HG03060 (cell line): ENCODE data around the gene CACNA1B.
"Not testable (repeated sequence)": the region's sequence is repeated elsewhere in the genome, so short reads cannot be mapped to it uniquely, and the experiment has no call there.

Experiments used
- ATAC-seq: cut with Tn5 transposase; IDR thresholded peaks from one replicate; pipeline ENCODE4 v1.9.1; 2021; ENCODE audit warnings: low read depth, moderate number of reproducible peaks; ENCODE audit not compliant: unreplicated experiment

CACNA1B gene

DNA sequence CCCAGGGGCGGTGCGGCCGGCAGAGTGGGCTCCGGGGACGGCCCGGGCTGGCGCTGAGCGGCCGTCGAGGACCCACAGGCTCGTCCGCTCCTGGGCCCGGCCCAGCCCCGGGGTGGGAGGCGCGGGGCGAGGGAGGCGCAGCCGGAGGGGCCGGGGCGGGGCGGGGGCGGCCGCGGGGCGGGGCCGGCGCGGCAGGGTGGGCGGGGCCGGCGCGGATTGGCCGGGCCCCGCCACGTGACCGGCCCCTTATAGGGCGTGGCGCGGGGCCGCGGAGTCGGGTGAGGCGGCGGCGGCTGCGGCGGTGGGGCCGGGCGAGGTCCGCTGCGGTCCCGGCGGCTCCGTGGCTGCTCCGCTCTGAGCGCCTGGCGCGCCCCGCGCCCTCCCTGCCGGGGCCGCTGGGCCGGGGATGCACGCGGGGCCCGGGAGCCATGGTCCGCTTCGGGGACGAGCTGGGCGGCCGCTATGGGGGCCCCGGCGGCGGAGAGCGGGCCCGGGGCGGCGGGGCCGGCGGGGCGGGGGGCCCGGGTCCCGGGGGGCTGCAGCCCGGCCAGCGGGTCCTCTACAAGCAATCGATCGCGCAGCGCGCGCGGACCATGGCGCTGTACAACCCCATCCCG is at the start of gene CACNA1B:
Gene CACNA1B (plus strand): TSS at position 277 of the 617 bp plus-strand sequence. CDS start 152 bp downstream, at position 429.
- not testable (repeated sequence) for ATAC-seq

DNA sequence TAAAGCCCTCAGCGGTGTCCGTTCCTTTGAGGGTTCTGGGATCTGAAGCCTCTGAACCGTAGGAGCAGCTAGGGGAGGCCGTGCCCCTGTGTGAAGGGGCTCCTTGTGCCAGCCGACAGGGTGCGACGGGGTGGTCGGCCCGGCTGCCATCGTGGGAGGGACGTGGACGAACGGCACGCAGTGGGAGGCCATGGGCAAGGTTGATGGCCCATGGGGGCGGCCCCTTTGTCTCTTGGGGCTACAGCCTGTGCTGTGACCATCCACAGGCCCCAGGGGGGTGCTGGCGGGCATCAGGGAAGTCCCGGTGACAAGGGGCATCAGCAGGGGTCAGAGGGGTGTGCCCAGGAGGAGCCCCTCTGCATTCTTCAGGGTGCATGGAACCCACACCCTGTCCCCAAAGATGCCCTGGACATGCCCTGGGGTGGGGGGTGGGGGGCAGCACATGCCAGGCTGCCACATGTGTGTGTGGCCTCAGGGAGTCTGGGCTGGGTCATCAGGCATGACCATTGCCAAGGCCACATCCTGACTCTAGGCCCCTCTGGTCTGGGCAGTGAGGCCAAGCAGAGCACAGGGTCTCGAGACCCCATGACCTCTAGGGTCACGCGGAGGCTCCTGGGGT is 49.6 kb upstream of the CACNA1B start:
- ATAC-seq: no peak

DNA sequence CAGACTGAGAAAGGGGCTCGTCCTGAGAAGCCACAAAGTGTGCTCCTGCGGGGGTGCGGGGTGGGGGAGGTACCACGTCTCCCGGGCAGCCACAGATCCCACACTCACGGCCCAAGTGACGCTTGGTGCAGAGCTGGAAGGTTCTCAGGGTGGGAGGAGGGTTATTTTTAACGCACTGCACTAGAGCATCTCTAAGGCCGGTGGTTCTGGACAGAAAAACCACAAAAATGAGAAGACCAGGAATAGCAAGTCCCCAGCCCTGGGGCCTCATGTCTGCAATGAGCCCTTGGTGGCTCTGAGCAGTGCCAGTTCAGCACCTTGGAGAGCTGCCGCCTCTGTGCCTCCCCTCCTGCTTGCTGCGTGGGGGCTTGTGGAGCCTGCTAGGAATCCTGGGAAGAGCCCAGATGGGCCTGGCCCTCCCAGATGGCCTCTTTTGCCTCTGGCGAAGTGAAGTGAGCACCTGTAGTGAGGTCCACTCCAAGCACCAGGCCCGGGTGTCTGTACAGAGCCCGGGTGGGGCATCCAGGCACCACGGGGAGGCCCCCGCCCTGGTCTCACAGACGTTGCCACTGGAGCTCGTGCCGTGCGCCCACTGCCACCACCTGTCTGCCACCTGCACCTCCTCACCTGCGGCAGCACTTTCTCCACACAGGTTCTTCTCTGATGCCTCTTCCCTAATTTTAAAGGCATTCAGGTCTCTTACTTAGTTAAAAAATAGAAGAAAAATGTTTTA is 48.9 kb upstream of the CACNA1B start:
- ATAC-seq: no peak

GRCh38 chr9:137829260-137829996 is 48.2 kb upstream of the CACNA1B start:
- no peak for ATAC-seq

- no peak for ATAC-seq
Measured at GRCh38 chr9:137832191-137832700, 45.3 kb upstream of the CACNA1B start.

GRCh38 chr9:137832830-137833590 is 44.6 kb upstream of the CACNA1B start:
- no peak for ATAC-seq

DNA sequence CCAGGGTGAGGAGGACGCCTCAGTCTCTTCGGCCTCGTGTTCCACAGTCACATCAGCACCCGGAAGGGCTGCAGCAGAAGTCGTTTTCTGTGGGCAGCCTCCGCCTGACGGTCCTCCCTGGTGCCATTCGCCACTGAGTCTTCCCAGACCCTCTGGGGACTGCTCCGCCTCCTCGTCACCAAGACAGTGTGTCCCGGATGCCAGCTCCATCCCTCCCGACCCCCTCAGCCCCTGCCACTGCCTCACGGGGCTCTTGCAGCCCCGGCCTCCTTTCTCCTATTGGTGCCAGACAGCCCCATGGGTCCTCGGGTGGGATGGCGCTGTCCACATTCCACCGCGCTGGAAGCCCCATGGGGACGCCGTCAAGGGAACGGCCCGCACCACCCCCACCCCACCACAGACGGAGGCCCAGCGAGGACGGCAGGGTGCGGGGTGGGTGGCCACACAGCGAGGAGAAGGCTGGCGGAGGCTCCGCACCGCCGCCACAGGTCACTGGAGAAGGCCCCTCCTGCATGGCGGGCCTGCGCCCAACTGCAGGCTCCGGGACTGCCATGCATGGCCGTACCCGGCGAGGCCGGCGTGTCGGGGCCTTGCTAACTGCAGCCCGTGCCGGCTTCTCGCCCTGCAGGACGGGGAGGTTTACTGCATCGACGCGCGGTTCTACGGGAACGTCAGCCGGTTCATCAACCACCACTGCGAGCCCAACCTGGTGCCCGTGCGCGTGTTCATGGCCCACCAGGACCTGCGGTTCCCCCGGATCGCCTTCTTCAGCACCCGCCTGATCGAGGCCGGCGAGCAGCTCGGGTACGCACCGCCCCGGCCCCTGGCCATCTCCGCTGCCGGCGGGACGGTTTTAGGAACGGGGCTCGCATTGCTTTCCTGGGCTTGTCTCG is 43.6 kb upstream of the CACNA1B start:
- no peak for ATAC-seq

GRCh38 chr9:137834846-137835546 is 42.6 kb upstream of the CACNA1B start:
- no peak for ATAC-seq

DNA sequence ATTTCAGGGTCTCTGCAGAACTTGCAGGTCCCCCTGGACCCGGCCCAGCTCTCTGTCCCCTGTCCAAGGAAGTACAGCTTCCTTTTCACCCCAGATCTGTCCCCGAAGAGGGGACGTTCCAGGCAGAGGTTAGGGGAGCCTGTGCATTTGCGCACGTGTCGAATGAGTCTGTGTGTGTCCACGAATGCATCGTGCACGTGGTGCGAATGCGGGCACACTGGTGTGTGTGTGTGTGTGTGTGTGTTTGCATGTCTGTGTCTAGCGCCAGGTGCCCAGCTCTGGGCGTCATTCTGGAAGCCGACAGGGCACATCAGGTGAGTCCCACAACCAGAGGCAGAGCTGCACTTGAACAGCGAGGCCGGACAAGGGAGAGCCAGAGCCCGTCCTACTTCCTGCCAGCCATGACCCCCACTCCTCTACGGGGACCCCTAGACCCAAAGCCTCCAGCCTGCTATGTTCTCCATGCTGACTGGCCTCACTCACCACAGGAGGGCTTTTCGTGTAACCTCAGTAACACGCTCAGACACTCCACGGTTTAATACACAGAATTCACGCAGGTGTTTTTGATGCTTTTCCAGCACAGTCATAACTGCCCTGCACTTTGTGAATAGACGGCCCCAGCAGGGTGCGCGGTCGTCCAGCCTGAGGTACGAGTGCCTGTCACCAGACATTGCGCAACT is 41.3 kb upstream of the CACNA1B start:
- ATAC-seq: no peak

DNA sequence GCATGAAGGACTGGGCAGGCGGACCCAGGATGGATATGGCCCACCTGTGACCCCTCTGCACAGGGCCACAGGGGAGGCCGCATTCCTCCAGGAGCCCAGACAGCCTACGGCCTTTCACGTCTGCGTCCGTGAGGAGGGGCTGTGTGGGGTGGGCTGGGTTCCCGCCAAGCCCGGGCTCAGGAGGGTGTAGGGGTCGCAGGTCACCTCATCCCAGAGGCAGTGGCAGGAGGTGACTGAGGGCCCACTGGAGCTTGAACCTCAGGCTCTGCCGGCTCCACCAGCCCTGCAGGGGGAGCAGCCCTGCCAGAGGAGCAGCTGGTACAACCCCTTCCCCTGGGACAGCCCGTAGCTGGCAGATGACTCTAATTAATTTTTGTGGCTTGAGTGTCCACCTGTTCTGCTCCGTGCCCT is 40.7 kb upstream of the CACNA1B start:
- no peak for ATAC-seq

DNA sequence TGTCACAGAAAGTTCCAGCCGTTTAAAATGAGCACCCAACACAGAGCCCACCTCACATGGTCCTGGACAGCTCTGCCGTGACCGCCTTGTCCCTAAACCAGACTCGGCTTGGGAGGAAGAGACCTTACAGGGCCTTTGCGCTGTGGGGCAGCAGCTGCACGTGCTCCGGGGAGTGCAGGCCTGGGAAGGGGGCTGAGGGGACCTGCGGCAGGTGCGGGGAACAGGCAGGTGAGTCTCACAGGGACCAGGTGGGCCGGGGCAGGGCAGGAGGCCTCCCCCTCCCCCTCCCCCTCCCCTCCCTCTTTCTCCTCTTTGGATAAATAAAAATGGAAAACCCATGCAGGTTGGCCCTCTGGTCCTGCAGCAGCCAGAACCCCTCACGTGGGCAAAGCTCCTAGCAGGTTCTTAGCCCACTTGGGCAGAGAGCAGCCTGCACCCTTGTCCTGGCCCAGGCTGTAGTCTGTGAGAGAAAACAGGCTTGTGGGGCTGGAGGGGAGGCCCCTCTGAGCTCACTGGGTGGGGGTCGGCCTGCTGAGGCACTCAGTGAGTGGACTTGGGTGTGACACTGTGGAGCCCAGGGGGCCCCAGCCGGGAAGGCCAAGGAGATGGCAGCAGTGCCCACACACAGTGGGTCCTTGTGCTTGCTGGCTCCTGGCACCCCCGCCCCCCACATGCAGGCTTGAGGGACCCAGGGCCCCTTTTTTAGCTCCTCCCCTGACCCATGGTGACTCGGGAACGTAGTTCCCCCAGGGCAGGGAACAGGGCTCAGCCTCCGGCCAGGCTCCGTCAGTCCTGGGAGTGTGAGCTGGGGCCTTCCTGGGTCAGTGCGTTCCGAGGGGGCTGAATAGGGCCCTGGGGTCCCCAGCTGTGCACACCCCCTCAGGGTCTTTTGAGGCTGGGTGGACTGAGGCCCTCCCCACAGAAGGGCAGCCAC is 40.0 kb upstream of the CACNA1B start:
- no peak for ATAC-seq

- ATAC-seq: no peak
Measured at GRCh38 chr9:137838576-137838975, 39.0 kb upstream of the CACNA1B start.

GRCh38 chr9:137843355-137843754 is 34.2 kb upstream of the CACNA1B start:
- ATAC-seq: no peak

DNA sequence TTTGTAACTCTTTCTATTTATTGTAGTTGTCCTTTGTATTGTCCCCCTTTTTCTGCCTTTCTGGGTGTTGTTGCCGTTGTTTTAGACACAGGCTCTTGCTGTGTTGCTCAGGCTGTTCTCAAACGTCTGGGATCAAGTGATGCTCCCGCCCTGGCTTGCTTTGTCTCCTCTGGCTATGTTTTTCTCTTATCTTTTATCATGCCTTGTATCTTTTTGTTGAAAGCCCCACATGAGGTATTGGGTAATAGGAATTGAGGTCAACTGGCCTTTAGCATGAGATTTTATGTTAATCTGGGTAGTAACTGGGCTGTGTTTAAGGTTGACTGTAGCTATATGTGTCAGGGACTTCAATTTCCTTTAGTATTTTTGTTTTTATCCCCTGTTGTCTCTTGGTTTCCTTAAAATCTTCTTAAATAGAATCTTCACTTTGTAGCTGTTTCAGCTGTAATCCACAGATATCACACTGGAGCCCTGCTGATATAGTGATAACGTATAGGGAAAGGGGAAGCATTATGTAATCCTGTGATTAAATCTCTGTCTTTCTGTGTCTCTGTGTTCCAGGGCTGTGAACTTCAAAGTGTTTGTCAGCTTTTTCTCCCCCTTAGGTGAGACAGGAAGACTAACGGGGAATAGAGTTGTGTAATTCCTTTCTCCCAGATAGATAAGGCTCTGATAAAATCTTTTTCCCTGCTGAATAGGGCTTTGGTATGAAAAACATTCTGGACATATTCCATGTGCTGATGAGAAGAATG is 25.9 kb upstream of the CACNA1B start:
- ATAC-seq: no peak

DNA sequence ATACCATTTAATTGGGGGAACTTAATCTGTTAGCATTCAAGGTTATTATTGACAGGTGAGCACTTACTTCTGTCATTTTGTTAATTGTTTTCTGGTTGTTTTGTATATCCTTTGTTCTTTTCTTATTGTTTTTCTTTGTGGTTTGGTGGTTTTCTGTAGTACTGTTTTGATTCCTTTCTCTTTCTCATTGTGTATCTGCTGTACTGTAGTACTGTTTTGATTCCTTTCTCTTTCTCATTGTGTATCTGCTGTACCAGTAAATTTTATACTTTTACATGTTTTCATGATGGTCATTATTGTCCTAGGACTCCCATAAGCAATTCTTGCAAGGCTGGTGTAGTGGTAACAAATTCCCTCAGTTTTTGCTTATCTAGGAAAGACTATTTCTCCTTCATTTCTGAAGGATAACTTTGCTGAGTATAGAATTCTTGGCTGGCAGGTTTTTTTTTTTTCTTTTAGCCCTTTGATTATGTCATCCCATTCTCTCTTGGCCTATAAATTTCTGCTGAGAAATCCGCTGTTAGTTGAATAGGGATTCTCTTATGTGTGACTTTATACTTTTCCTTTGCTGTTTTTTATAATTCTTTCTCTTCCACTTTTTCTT is 24.1 kb upstream of the CACNA1B start:
- ATAC-seq: no peak

DNA sequence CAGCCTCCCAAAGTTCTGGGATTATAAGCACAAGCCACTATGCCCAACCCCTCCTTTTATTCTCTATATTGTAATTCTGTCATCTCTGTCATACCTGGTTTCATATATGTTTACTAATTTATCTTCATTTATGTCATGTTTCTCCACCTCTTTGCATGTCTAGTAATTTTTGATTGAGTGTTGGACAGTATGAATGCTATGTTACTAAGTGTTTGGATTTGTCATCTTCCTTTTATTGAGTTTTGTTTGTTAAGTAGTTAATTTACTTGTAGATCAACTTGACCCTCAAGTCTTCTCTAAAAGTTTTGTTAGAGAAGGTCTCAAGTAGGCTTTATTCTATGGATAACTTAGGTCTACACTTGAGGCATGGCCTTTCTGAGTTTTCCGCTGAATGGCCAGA is 17.2 kb upstream of the CACNA1B start:
- ATAC-seq: no peak
